ENCODE measurements around the gene CARM1.

The CARM1 gene

GRCh38 chr19:10907925-10908324, 36.6 kb downstream of the CARM1 start:
- DNase-seq (ENCODE audit: low read depth in 1 of 2, low spot score in 1 of 2) = no peak

GRCh38 chr19:10908380-10908960, 37.1 kb downstream of the CARM1 start:
- no peak for DNase-seq (ENCODE audit: low read depth in 1 of 2, low spot score in 1 of 2)

GRCh38 chr19:10911579-10912363, 40.4 kb downstream of the CARM1 start:
- no peak for DNase-seq (ENCODE audit: low read depth in 1 of 2, low spot score in 1 of 2)

GRCh38 chr19:10912619-10913018, 41.3 kb downstream of the CARM1 start:
- DNase-seq (ENCODE audit: low read depth in 1 of 2, low spot score in 1 of 2) = no peak

- DNase-seq (ENCODE audit: low read depth in 1 of 2, low spot score in 1 of 2) = no peak
Measured at GRCh38 chr19:10913716-10914340, 42.5 kb downstream of the CARM1 start.

- no peak for DNase-seq (ENCODE audit: low read depth in 1 of 2, low spot score in 1 of 2)
Measured at GRCh38 chr19:10915130-10916091, 44.1 kb downstream of the CARM1 start.

- no peak for DNase-seq (ENCODE audit: low read depth in 1 of 2, low spot score in 1 of 2)
Measured at GRCh38 chr19:10916602-10917001, 45.2 kb downstream of the CARM1 start.

GRCh38 chr19:10918359-10918758, 47.0 kb downstream of the CARM1 start:
- no peak for DNase-seq (ENCODE audit: low read depth in 1 of 2, low spot score in 1 of 2)

- no peak for DNase-seq (ENCODE audit: low read depth in 1 of 2, low spot score in 1 of 2)
Measured at GRCh38 chr19:10919352-10920287, 48.3 kb downstream of the CARM1 start.

GRCh38 chr19:10920288-10920655, 48.9 kb downstream of the CARM1 start:
- no peak for DNase-seq (ENCODE audit: low read depth in 1 of 2, low spot score in 1 of 2)

GRCh38 chr19:10920781-10921180, 49.4 kb downstream of the CARM1 start:
- no peak for DNase-seq (ENCODE audit: low read depth in 1 of 2, low spot score in 1 of 2)

- DNase-seq (ENCODE audit: low read depth in 1 of 2, low spot score in 1 of 2) = no peak
Measured at GRCh38 chr19:10921199-10921909, 50.0 kb downstream of the CARM1 start.

GRCh38 chr19:10921910-10922637, 50.7 kb downstream of the CARM1 start:
- no peak for DNase-seq (ENCODE audit: low read depth in 1 of 2, low spot score in 1 of 2)

GRCh38 chr19:10922638-10923014, 51.3 kb downstream of the CARM1 start:
- DNase-seq (ENCODE audit: low read depth in 1 of 2, low spot score in 1 of 2) = no peak

GRCh38 chr19:10923260-10924112, 52.1 kb downstream of the CARM1 start:
- DNase-seq (ENCODE audit: low read depth in 1 of 2, low spot score in 1 of 2) = no peak

- DNase-seq (ENCODE audit: low read depth in 1 of 2, low spot score in 1 of 2) = no peak
Measured at GRCh38 chr19:10924597-10924996, 53.2 kb downstream of the CARM1 start.

- DNase-seq (ENCODE audit: low read depth in 1 of 2, low spot score in 1 of 2) = no peak
Measured at GRCh38 chr19:10927730-10928562, 56.6 kb downstream of the CARM1 start.
